CD4-positive, alpha-beta T cell (primary cell): Measurements from ENCODE around the gene METTL24. TPM values are rescaled to one million over a fixed set of nuclear protein-coding genes. Genes with fewer than 3 reads are reported as not detected.
A peak's percentile ranks its signal among the peaks of the same experiment; 100 is the strongest.
"Not testable (repeated sequence)": the region's sequence is repeated elsewhere in the genome, so short reads cannot be mapped to it uniquely, and the experiment has no call there.

Source experiments
- ATAC-seq: fragments of 200-7000 bp; cut with Tn5 transposase; one replicate; pipeline ENCODE4 v1.10.0; 2022; ENCODE audit warnings: mild to moderate bottlenecking; ENCODE audit not compliant: poor library complexity
- CTCF ChIA-PET: fragments of 350-600 bp; sonication (Branson Sonifier 250); formaldehyde crosslinking; loops from one replicate; lab custom pipeline; 2021; ENCODE audit warnings: antibody characterized with exemption, inconsistent platforms; lab: Charles Lee
- POLR2A ChIA-PET: fragments of 350-600 bp; sonication (Branson Sonifier 250); formaldehyde crosslinking; loops from one replicate; lab custom pipeline; 2021; ENCODE audit warnings: antibody characterized with exemption, inconsistent platforms; lab: Charles Lee
- DNase-seq, 14 experiments: peaks; one replicate each; pipeline ENCODE4 v3.0.0-alpha.2; 2013 to 2020; ENCODE audit warnings: mixed read lengths in 2 of 14
- H3K27ac ChIP-seq, 2 donors: one replicate each; pipeline versions ENCODE4 v1.5.1 to v1.7.0; 2013; ENCODE audit warnings: low read length in 2 of 2, low read depth in 1 of 2, mild to moderate bottlenecking in 1 of 2
- H3K27me3 ChIP-seq, 2 experiments: 1 replicate in 1 of 2; 2 replicates in 1 of 2; pipeline versions ENCODE4 v1.6.1 to v1.7.0; 2013; ENCODE audit warnings: low read length in 2 of 2, control low read depth in 1 of 2, mild to moderate bottlenecking in 1 of 2, moderate library complexity in 1 of 2; ENCODE audit not compliant: insufficient read depth in 2 of 2, control insufficient read depth in 1 of 2
- H3K36me3 ChIP-seq: one replicate; pipeline ENCODE4 v1.6.1; 2013; ENCODE audit warnings: low read length, control low read depth; ENCODE audit not compliant: insufficient read depth
- H3K4me1 ChIP-seq: one replicate; pipeline ENCODE4 v1.6.1; 2013; ENCODE audit warnings: low read length, control low read depth; ENCODE audit not compliant: insufficient read depth
- H3K4me3 ChIP-seq: one replicate; pipeline ENCODE4 v1.5.1; 2013; ENCODE audit warnings: mild to moderate bottlenecking, low read length, moderate library complexity
- H3K9me3 ChIP-seq, 2 experiments: 1 replicate in 1 of 2; 2 replicates in 1 of 2; pipeline versions ENCODE4 v1.6.1 to v1.7.0; 2013; ENCODE audit warnings: low read length in 2 of 2, mild to moderate bottlenecking in 2 of 2, control low read depth in 1 of 2, moderate library complexity in 1 of 2; ENCODE audit not compliant: control insufficient read depth in 1 of 2, insufficient read depth in 1 of 2
- H3K27ac Mint-ChIP-seq: one replicate; pipeline ENCODE4 v1.8.0; 2020; ENCODE audit warnings: mixed read lengths
- H3K27me3 Mint-ChIP-seq: one replicate; pipeline ENCODE4 v1.8.0; 2021; ENCODE audit warnings: mixed read lengths
- H3K36me3 Mint-ChIP-seq: one replicate; pipeline ENCODE4 v1.8.0; 2021; ENCODE audit warnings: low read depth, mixed read lengths
- H3K4me1 Mint-ChIP-seq: one replicate; pipeline ENCODE4 v1.8.0; 2021; ENCODE audit warnings: low read depth, mixed read lengths
- H3K4me3 Mint-ChIP-seq: one replicate; pipeline ENCODE4 v1.8.0; 2020; ENCODE audit warnings: mild to moderate bottlenecking, mixed read lengths
- H3K9me3 Mint-ChIP-seq: one replicate; pipeline ENCODE4 v1.8.0; 2020; ENCODE audit warnings: mixed read lengths
- intact Hi-C, 2 experiments: fragments of 100-400 bp; cut with DNase I in 1 of 2; cut with micrococcal nuclease in 1 of 2; formaldehyde crosslinking; loops; one replicate each; pipeline versions ENCODE4 v1.15.1 to v1.9.0; 2023 to 2025; cut with DNase I, micrococcal nuclease
- total RNA-seq, 174 experiments: library from RNA in 2 of 174; stranded (reverse) in 2 of 174; gene quantifications; one replicate each; pipeline ENCODE4 v1.2.3 and lab custom pipeline; 2021 to 2026
- TF ChIP-seq, protein P1 (sequence below): fragments of 200-600 bp; IDR thresholded peaks from one replicate; pipeline ENCODE4 v1.8.0; 2022; ENCODE audit warnings: antibody characterized with exemption, mild to moderate bottlenecking

The METTL24 gene
- total RNA-seq, 2 experiments from 2014 or later, result not detected

DNA sequence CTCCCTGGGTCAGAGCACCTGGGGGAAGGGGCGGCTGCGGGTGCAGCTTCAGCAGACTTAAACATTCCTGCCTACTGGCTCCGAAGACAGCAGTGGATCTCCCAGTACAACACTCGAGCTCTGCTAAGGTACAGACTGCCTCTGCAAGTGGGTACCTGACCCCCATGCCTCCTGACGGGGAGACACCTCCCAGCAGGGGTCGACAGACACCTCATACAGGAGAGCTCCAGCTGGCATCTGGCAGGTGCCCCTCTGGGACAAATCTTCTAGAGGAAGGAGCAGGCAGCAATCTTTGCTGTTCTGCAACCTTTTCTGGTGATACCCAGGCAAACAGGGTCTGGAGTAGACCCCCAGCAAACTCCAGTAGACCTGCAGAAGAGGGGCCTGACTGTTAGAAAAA lies 54.5 kb downstream of the METTL24 start:
- H3K4me3 Mint-ChIP-seq, DNase-seq, ATAC-seq, H3K27ac ChIP-seq, H3K27ac Mint-ChIP-seq, H3K4me1 ChIP-seq, H3K36me3 ChIP-seq, H3K4me3 ChIP-seq, CTCF ChIA-PET, H3K9me3 Mint-ChIP-seq, intact Hi-C loops, H3K27me3 ChIP-seq, H3K4me1 Mint-ChIP-seq, H3K9me3 ChIP-seq, H3K36me3 Mint-ChIP-seq: not testable (repeated sequence)
- peaks cover 10% of the 10 kb centered on the region for H3K27me3 Mint-ChIP-seq
- POLR2A ChIA-PET, result interaction anchor here (0.9 kb wide), 1 partner anchor 638 kb away, joined by 4 read pairs; no protein-coding TSS in a partner anchor

DNA sequence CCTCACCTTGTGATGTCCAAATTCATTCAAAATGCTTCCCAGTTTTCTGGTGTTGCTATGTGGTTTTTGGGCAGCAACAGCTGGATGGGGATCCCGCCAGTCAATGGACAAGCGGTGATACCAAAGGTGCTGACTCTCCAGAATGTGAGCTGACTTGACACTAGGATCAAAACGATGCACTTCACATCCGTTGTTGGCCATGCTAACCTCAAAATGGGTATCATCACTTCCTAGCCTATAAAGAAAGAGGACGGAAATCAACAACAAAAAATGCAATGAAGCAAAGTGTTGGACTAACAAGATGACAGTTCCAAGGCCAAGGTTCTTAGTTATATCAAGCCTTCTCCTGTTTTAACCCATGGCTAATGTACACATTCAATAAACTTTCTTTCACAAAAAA lies 59.2 kb downstream of the METTL24 start:
- H3K9me3 ChIP-seq, result no peaks in the 10 kb centered on the region
- H3K27ac ChIP-seq, result no peak overlapping the region
- Mint-ChIP-seq H3K27me3 (peaks cover 16% of the 10 kb centered on the region), H3K9me3 (no peaks in the 10 kb centered on the region), H3K4me3 (no peak overlapping the region), H3K4me1 (no peaks in the 10 kb centered on the region), H3K27ac (no peak overlapping the region), H3K36me3 (no peaks in the 10 kb centered on the region)
- CTCF ChIA-PET, result interaction anchor here (0.5 kb wide), 1 partner anchor 500 kb away, joined by 3 read pairs; no protein-coding TSS in a partner anchor
- TF ChIP-seq, protein P1, sequence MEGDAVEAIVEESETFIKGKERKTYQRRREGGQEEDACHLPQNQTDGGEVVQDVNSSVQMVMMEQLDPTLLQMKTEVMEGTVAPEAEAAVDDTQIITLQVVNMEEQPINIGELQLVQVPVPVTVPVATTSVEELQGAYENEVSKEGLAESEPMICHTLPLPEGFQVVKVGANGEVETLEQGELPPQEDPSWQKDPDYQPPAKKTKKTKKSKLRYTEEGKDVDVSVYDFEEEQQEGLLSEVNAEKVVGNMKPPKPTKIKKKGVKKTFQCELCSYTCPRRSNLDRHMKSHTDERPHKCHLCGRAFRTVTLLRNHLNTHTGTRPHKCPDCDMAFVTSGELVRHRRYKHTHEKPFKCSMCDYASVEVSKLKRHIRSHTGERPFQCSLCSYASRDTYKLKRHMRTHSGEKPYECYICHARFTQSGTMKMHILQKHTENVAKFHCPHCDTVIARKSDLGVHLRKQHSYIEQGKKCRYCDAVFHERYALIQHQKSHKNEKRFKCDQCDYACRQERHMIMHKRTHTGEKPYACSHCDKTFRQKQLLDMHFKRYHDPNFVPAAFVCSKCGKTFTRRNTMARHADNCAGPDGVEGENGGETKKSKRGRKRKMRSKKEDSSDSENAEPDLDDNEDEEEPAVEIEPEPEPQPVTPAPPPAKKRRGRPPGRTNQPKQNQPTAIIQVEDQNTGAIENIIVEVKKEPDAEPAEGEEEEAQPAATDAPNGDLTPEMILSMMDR, result no peak
- POLR2A ChIA-PET, result no interaction called here
- no peak overlapping the region for H3K4me3 ChIP-seq
- intact Hi-C loops, result no loop called here
- no peaks in the 10 kb centered on the region for H3K4me1 ChIP-seq
- H3K36me3 ChIP-seq, result no peaks in the 10 kb centered on the region
- no peak for ATAC-seq
- peak in 1 of 14 experiments; percentile 39 for DNase-seq
- peaks cover 0 to 8% of the 10 kb centered on the region in 2 experiments for H3K27me3 ChIP-seq

DNA sequence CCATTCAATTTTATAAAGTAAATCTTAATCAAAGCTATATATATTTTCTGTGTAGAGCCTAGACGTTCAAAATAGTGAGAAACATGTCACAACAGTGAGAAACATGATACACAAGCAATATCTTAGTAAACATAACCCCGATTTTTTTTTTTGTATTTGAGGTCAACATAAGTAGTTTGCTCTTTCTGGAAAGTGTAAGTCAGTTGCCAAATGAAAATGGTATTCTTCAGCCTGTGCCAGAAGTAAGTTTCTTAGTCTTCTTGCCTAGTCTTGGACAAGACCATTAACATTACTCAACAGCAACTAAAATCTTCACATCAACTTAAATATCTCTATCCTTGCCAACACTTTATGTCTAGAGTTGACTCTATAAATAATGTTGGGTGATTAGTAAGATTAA lies 59.7 kb downstream of the METTL24 start:
- POLR2A ChIA-PET, result no interaction called here
- TF ChIP-seq, protein P1, result no peak
- H3K27me3 ChIP-seq, result peaks cover 0 to 8% of the 10 kb centered on the region in 2 experiments
- Mint-ChIP-seq H3K36me3 (no peaks in the 10 kb centered on the region), H3K27ac (no peak overlapping the region), H3K9me3 (no peaks in the 10 kb centered on the region), H3K27me3 (peaks cover 20% of the 10 kb centered on the region), H3K4me1 (no peaks in the 10 kb centered on the region), H3K4me3 (no peak overlapping the region)
- ATAC-seq (no peak), DNase-seq (no peak)
- CTCF ChIA-PET, result interaction anchor here (0.5 kb wide), 1 partner anchor 500 kb away, joined by 3 read pairs; no protein-coding TSS in a partner anchor
- H3K36me3 ChIP-seq, result no peaks in the 10 kb centered on the region
- H3K27ac ChIP-seq, result no peak overlapping the region
- H3K9me3 ChIP-seq, result no peaks in the 10 kb centered on the region
- no peaks in the 10 kb centered on the region for H3K4me1 ChIP-seq
- no peak overlapping the region for H3K4me3 ChIP-seq
- intact Hi-C loops, result no loop called here
